Loucy (cell line): ENCODE measurements around the gene PBRM1.
"Not testable (repeated sequence)": the region's sequence is repeated elsewhere in the genome, so short reads cannot be mapped to it uniquely, and the experiment has no call there.

Experiments used
- H2AFZ ChIP-seq: fragments of 200-600 bp; sonication (generic); 2 replicates; pipeline ENCODE4 v1.6.0; 2016; ENCODE audit warnings: antibody characterized with exemption, mild to moderate bottlenecking, low read length, moderate library complexity
- H3F3A ChIP-seq: fragments of 200-600 bp; 2 replicates; pipeline ENCODE4 v1.6.0; 2016; ENCODE audit warnings: antibody characterized with exemption, low read depth, mild to moderate bottlenecking
- H3K27me3 ChIP-seq: fragments of 200-600 bp; sonication (generic); 2 replicates; pipeline ENCODE4 v1.6.1; 2014; ENCODE audit warnings: low read length, mild to moderate bottlenecking; ENCODE audit not compliant: insufficient read depth, poor library complexity, severe bottlenecking
- H3K36me3 ChIP-seq: fragments of 200-600 bp; sonication (generic); 2 replicates; pipeline ENCODE4 v1.6.1; 2016; ENCODE audit warnings: low read length; ENCODE audit not compliant: insufficient read depth
- H3K4me1 ChIP-seq: fragments of 200-600 bp; sonication (generic); 2 replicates; pipeline ENCODE4 v1.5.1; 2014; ENCODE audit warnings: low read length, mild to moderate bottlenecking; ENCODE audit not compliant: insufficient read depth, poor library complexity, severe bottlenecking
- H3K4me2 ChIP-seq: fragments of 200-600 bp; sonication (generic); 2 replicates; pipeline ENCODE4 v1.6.0; 2014; ENCODE audit warnings: antibody characterized with exemption, low read length, low read depth, mild to moderate bottlenecking; ENCODE audit not compliant: poor library complexity, severe bottlenecking
- H3K4me3 ChIP-seq: fragments of 200-600 bp; sonication (generic); 2 replicates; pipeline ENCODE4 v1.5.1; 2014; ENCODE audit warnings: low read length, mild to moderate bottlenecking, mixed read lengths; ENCODE audit not compliant: poor library complexity, severe bottlenecking
- H3K79me2 ChIP-seq: fragments of 200-600 bp; sonication (generic); 2 replicates; pipeline ENCODE4 v1.6.1; 2014; ENCODE audit warnings: low read length; ENCODE audit not compliant: insufficient read depth
- H3K9ac ChIP-seq: fragments of 200-600 bp; sonication (generic); 2 replicates; pipeline ENCODE4 v1.6.0; 2014; ENCODE audit warnings: mild to moderate bottlenecking, low read depth, low read length, moderate library complexity; ENCODE audit not compliant: poor library complexity, severe bottlenecking
- H3K9me2 ChIP-seq: fragments of 200-600 bp; sonication (generic); replicated peaks from 2 replicates; pipeline ENCODE4 v1.6.1; 2016; ENCODE audit warnings: low read depth, low read length, mixed read lengths
- H3K9me3 ChIP-seq: fragments of 200-600 bp; sonication (generic); 2 replicates; pipeline ENCODE4 v1.6.1; 2014; ENCODE audit warnings: mild to moderate bottlenecking, antibody characterized with exemption, low read length, low read depth; ENCODE audit not compliant: insufficient read depth
- H4K20me1 ChIP-seq: fragments of 200-600 bp; sonication (generic); 2 replicates; pipeline ENCODE4 v1.6.0; 2014; ENCODE audit warnings: antibody characterized with exemption, low read length, mild to moderate bottlenecking; ENCODE audit not compliant: insufficient read depth, poor library complexity, severe bottlenecking
- EZH2phosphoT487 ChIP-seq: fragments of 200-600 bp; IDR thresholded peaks from 2 replicates; pipeline ENCODE4 v1.6.1; 2018; ENCODE audit warnings: antibody characterized with exemption, mild to moderate bottlenecking, moderate library complexity, borderline replicate concordance
- TF ChIP-seq, protein P1 (sequence below): fragments of 200-600 bp; sonication (generic); conservative IDR thresholded peaks from 2 replicates; pipeline ENCODE4 v1.5.1; 2014; ENCODE audit warnings: mild to moderate bottlenecking, antibody characterized with exemption, low read length

The PBRM1 gene

DNA sequence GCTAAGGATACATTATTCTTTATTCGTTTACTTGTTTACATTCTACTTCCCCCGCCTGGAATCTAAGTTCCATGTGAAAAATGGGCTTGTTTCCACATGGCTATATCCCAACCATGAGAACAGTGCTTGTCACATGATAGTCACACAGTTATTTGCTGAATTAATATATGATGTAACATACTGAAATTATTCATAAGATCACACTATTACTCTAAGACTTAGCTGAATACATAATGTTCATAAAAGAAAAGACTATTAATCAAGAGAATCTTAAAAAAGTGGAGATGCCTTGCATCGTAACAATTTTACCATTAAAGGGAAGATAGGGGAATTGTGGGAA lies 6.5 kb downstream of the PBRM1 start:
- H3K4me1 ChIP-seq = peaks cover 41% of the 10 kb centered on the region
- TF ChIP-seq, protein P1, sequence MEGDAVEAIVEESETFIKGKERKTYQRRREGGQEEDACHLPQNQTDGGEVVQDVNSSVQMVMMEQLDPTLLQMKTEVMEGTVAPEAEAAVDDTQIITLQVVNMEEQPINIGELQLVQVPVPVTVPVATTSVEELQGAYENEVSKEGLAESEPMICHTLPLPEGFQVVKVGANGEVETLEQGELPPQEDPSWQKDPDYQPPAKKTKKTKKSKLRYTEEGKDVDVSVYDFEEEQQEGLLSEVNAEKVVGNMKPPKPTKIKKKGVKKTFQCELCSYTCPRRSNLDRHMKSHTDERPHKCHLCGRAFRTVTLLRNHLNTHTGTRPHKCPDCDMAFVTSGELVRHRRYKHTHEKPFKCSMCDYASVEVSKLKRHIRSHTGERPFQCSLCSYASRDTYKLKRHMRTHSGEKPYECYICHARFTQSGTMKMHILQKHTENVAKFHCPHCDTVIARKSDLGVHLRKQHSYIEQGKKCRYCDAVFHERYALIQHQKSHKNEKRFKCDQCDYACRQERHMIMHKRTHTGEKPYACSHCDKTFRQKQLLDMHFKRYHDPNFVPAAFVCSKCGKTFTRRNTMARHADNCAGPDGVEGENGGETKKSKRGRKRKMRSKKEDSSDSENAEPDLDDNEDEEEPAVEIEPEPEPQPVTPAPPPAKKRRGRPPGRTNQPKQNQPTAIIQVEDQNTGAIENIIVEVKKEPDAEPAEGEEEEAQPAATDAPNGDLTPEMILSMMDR = no peak
- no peak for TF ChIP-seq EZH2phosphoT487
- no peaks in the 10 kb centered on the region for H3K9me3 ChIP-seq
- no peaks in the 10 kb centered on the region for H3K9me2 ChIP-seq
- peak overlapping the region; percentile 90 for H3K4me2 ChIP-seq
- H2AFZ ChIP-seq = no peak overlapping the region
- H3K27me3 ChIP-seq = no peaks in the 10 kb centered on the region
- H3K4me3 ChIP-seq = no peak overlapping the region
- H3K36me3 ChIP-seq = peaks cover 40% of the 10 kb centered on the region; the same call in 1 of the 2 replicates
- H3K9ac ChIP-seq = no peak overlapping the region
- H4K20me1 ChIP-seq = peaks cover 22% of the 10 kb centered on the region
- no peaks in the 10 kb centered on the region for H3F3A ChIP-seq
- H3K79me2 ChIP-seq = peaks cover 65% of the 10 kb centered on the region

DNA sequence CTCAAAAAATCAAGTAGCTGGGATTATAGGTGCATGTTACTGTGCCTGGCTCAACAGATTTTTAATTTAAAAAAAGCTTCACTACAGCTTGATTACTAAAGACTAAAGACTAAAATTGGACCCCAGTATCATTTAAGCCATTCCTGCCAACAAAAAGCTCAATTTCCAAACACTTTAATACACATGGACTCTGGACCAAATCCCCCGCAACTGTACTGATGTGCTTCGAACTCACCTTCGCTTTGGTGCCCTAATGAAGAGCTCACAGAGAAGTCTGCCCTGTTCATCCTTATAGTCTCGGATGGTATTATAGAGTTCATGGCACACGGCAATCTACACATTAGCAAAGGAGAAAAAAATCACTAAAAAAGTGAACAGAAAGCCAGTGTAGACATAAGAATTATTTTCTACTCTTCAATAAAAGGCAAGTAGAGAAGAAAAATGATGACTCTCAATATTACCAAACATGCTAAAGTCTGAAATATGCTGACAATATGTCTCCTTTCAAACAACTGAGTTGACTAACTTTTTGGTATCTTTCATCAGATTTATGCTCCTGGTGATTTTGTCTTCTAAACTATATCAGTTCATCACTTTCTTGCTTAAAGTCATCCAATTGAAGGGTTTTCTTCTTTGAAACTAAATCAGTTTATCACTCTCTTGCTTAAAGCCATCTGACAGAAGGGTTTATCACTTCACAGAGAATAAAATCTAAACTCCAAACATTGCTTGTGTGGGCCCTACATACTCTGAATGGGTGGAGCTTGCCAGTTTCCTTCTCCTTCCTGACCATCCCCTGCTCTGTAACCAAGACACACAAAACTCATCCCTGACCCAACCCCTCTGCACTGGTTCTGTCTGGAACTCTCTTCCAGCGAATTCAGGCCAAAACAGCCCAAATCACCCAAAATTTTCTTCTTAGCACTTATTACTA lies 7.2 kb downstream of the PBRM1 start:
- Histone ChIP-seq H3K4me1 (peaks cover 36% of the 10 kb centered on the region), H3K9me2 (no peaks in the 10 kb centered on the region), H3K9me3 (no peaks in the 10 kb centered on the region), H3K79me2 (peaks cover 59% of the 10 kb centered on the region), H3K27me3 (no peaks in the 10 kb centered on the region), H3K4me3 (no peak overlapping the region), H3K36me3 (peaks cover 40% of the 10 kb centered on the region; the same call in 1 of the 2 replicates), H3K9ac (no peak overlapping the region), H2AFZ (no peak overlapping the region), H4K20me1 (peaks cover 15% of the 10 kb centered on the region), H3F3A (no peaks in the 10 kb centered on the region), H3K4me2 (peak overlapping the region; percentile 90)
- TF ChIP-seq, protein P1 = no peak
- no peak for TF ChIP-seq EZH2phosphoT487

DNA sequence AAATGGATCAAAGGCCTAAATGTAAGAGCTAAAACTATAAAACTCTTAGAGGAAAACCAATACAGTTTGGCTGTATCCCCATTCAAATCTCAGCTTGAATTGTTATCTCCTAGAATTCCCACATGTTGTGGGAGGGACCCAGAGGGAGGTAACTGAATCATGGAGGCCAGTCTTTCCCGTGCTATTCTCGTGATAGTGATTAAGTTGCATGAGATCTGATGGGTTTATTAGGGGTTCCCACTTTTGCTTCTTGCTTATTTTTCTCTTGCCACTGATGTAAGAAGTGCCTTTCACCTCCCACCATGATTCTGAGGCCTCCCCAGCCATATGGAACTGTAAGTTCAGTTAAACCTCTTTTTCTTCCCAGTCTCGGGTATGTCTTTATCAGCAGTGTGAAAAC lies 9.5 kb downstream of the PBRM1 start:
- H3K27me3 ChIP-seq, H4K20me1 ChIP-seq: not testable (repeated sequence)

DNA sequence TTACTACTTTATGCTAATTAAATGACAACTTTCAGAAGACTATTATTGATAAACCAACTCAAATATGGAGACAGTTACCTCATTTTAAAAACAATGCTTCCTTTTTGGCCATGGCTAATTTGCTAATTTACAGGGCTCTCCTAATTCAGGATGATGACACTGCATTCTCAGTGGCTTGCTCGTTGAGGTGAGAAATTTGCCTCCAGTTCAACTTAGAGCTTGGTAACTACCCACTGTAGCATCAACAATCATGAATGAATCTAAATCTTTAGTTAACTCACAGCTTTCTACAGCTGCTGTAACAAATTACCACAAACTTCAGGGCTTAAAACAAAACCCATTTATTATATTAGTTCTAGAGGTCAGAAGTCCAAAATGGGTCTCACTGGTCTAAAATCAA lies 14.0 kb downstream of the PBRM1 start:
- H3K4me2 ChIP-seq = peak overlapping the region; percentile 39
- H3K27me3 ChIP-seq = no peaks in the 10 kb centered on the region
- TF ChIP-seq EZH2phosphoT487 = no peak
- TF ChIP-seq, protein P1 = no peak
- peak overlapping the region; percentile 11 for H3K4me3 ChIP-seq
- no peaks in the 10 kb centered on the region for H3K9me2 ChIP-seq
- H3K4me1 ChIP-seq = peaks cover 20% of the 10 kb centered on the region
- no peak overlapping the region for H3K9ac ChIP-seq
- no peak overlapping the region for H2AFZ ChIP-seq
- H4K20me1 ChIP-seq = no peaks in the 10 kb centered on the region
- H3K9me3 ChIP-seq = no peaks in the 10 kb centered on the region
- H3K36me3 ChIP-seq = peaks cover 48% of the 10 kb centered on the region; the same call in 1 of the 2 replicates
- H3F3A ChIP-seq = no peaks in the 10 kb centered on the region
- peaks cover 10% of the 10 kb centered on the region; the same call in 1 of the 2 replicates for H3K79me2 ChIP-seq

More for the DNA sequence above, 9.5 kb downstream of the PBRM1 start:
- not testable (repeated sequence) for H3F3A ChIP-seq, H3K9me2 ChIP-seq, H3K9ac ChIP-seq, H2AFZ ChIP-seq, H3K9me3 ChIP-seq, H3K4me3 ChIP-seq, H3K4me2 ChIP-seq
- peaks cover 34% of the 10 kb centered on the region for H3K4me1 ChIP-seq
- peaks cover 41% of the 10 kb centered on the region for H3K79me2 ChIP-seq
- peaks cover 56% of the 10 kb centered on the region; the same call in 1 of the 2 replicates for H3K36me3 ChIP-seq
